Neural crest cell (in vitro differentiated cells): ENCODE results near the gene BHLHA15. TPM values are rescaled to one million over a fixed set of nuclear protein-coding genes. Genes with fewer than 3 reads are reported as not detected.
"Not testable (repeated sequence)": the region's sequence is repeated elsewhere in the genome, so short reads cannot be mapped to it uniquely, and the experiment has no call there.

Experiments used
- DNase-seq: peaks from one replicate; pipeline ENCODE4 v3.0.0; 2021; ENCODE audit warnings: low read depth, mixed read lengths, low spot score
- H3K27ac Mint-ChIP-seq: one replicate; pipeline ENCODE4 v1.8.0; 2021; ENCODE audit warnings: mild to moderate bottlenecking, mixed read lengths; ENCODE audit not compliant: unreplicated experiment
- H3K27me3 Mint-ChIP-seq: 2 replicates; pipeline ENCODE4 v1.8.0; 2021; ENCODE audit warnings: low read depth, mild to moderate bottlenecking, mixed read lengths
- H3K36me3 Mint-ChIP-seq: 2 replicates; pipeline ENCODE4 v1.8.0; 2021; ENCODE audit warnings: low read depth, mild to moderate bottlenecking, mixed read lengths
- H3K4me1 Mint-ChIP-seq: 2 replicates; pipeline ENCODE4 v1.8.0; 2021; ENCODE audit warnings: mixed read lengths
- H3K4me3 Mint-ChIP-seq: one replicate; pipeline ENCODE4 v1.8.0; 2021; ENCODE audit warnings: mild to moderate bottlenecking, mixed read lengths
- H3K9me3 Mint-ChIP-seq: 2 replicates; pipeline ENCODE4 v1.8.0; 2021; ENCODE audit warnings: mixed read lengths
- CTCF ChIP-seq: fragments of 200-600 bp; sonication (generic); conservative IDR thresholded peaks from 2 replicates; pipeline ENCODE4 v1.5.0; 2021; ENCODE audit warnings: antibody characterized with exemption, mild to moderate bottlenecking
- total RNA-seq: library from RNA; stranded (reverse); gene quantifications from 2 replicates; pipeline ENCODE4 v1.2.1, GENCODE V29; 2021

Gene BHLHA15
- total RNA-seq, 1 donor from 2014 or later = not detected

- Mint-ChIP-seq H3K36me3 (peaks cover 7% of the 10 kb centered on the region), H3K9me3 (no peaks in the 10 kb centered on the region), H3K4me1 (peaks cover 13% of the 10 kb centered on the region), H3K27me3 (no peaks in the 10 kb centered on the region), H3K4me3 (peak overlapping the region; percentile 47), H3K27ac (no peak overlapping the region)
- DNase-seq = peak; percentile 40
- TF ChIP-seq CTCF = no peak
Observed at GRCh38 chr7:98217623-98218582, 6.7 kb downstream of the BHLHA15 start.

GRCh38 chr7:98219382-98219781, 8.1 kb downstream of the BHLHA15 start:
- not testable (repeated sequence) for H3K36me3 Mint-ChIP-seq, H3K27ac Mint-ChIP-seq

GRCh38 chr7:98221611-98222532, 10.6 kb downstream of the BHLHA15 start:
- Mint-ChIP-seq H3K36me3 (peaks cover 7% of the 10 kb centered on the region), H3K4me3 (no peak overlapping the region), H3K4me1 (peaks cover 13% of the 10 kb centered on the region), H3K9me3 (no peaks in the 10 kb centered on the region), H3K27ac (no peak overlapping the region), H3K27me3 (no peaks in the 10 kb centered on the region)
- no peak for TF ChIP-seq CTCF
- DNase-seq = no peak

More at GRCh38 chr7:98219382-98219781, 8.1 kb downstream of the BHLHA15 start:
- H3K9me3 Mint-ChIP-seq, DNase-seq, H3K27me3 Mint-ChIP-seq, H3K4me3 Mint-ChIP-seq: not testable (repeated sequence)
- H3K4me1 Mint-ChIP-seq = peaks cover 13% of the 10 kb centered on the region

GRCh38 chr7:98222533-98223195, 11.4 kb downstream of the BHLHA15 start:
- Mint-ChIP-seq H3K4me1 (peaks cover 13% of the 10 kb centered on the region), H3K27ac (no peak overlapping the region), H3K27me3 (no peaks in the 10 kb centered on the region), H3K36me3 (peaks cover 7% of the 10 kb centered on the region), H3K9me3 (no peaks in the 10 kb centered on the region), H3K4me3 (no peak overlapping the region)
- TF ChIP-seq CTCF = no peak
- no peak for DNase-seq

GRCh38 chr7:98223351-98223897, 12.2 kb downstream of the BHLHA15 start:
- peaks cover 9% of the 10 kb centered on the region for H3K4me1 Mint-ChIP-seq
- no peak overlapping the region for H3K4me3 Mint-ChIP-seq
- no peaks in the 10 kb centered on the region for H3K27me3 Mint-ChIP-seq
- no peak for TF ChIP-seq CTCF
- no peak overlapping the region for H3K27ac Mint-ChIP-seq
- no peak for DNase-seq
- no peaks in the 10 kb centered on the region for H3K9me3 Mint-ChIP-seq
- H3K36me3 Mint-ChIP-seq = peaks cover 7% of the 10 kb centered on the region
